H1 (cell line): Measurements from ENCODE around the gene PPOX. TPM values are rescaled to one million over a fixed set of nuclear protein-coding genes. Genes with fewer than 3 reads are reported as not detected.
A peak's percentile ranks its signal among the peaks of the same experiment; 100 is the strongest.

Source experiments
- CTCF ChIA-PET: fragments of 300-600 bp; sonication (Branson Sonifier 250); formaldehyde crosslinking; loops from one replicate; lab custom pipeline; 2021; ENCODE audit not compliant: partially characterized antibody; lab: Charles Lee
- POLR2A ChIA-PET: fragments of 300-600 bp; sonication (Branson Sonifier 250); formaldehyde crosslinking; loops from one replicate; lab custom pipeline; 2021; ENCODE audit warnings: inconsistent platforms; ENCODE audit not compliant: partially characterized antibody; lab: Charles Lee
- DNase-seq, 2 experiments: peaks; one replicate each; pipeline versions ENCODE4 v3.0.0 to v3.0.0-alpha.2; 2010 to 2022; ENCODE audit warnings: low spot score in 2 of 2, low read depth in 1 of 2, mixed read lengths in 1 of 2
- FAIRE-seq: peaks from 2 replicates; lab custom pipeline; 2011; peaks lifted over from hg19 to GRCh38; lab: Jason Lieb, UNC
- H2AFZ ChIP-seq: 2 replicates; pipeline ENCODE4 v1.8.1; 2012; ENCODE audit warnings: low read length, inconsistent platforms
- H2AK5ac ChIP-seq: 2 replicates; pipeline ENCODE4 v1.6.1; 2013; ENCODE audit warnings: low read depth, low read length
- H2BK120ac ChIP-seq: replicated peaks from 2 replicates; pipeline ENCODE3; 2013; ENCODE audit warnings: low read depth, low read length, inconsistent platforms
- H2BK12ac ChIP-seq: 2 replicates; pipeline ENCODE4 v1.6.1; 2013; ENCODE audit warnings: low read depth, low read length
- H2BK15ac ChIP-seq: 2 replicates; pipeline ENCODE4 v1.6.1; 2013; ENCODE audit warnings: low read length
- H2BK20ac ChIP-seq: 2 replicates; pipeline ENCODE4 v1.6.1; 2013; ENCODE audit warnings: low read length
- H2BK5ac ChIP-seq: 2 replicates; pipeline ENCODE4 v1.6.1; 2013; ENCODE audit warnings: low read depth, low read length
- H3K14ac ChIP-seq: 2 replicates; pipeline ENCODE4 v1.6.1; 2013; ENCODE audit warnings: inconsistent platforms; ENCODE audit not compliant: insufficient read length
- H3K18ac ChIP-seq: 2 replicates; pipeline ENCODE4 v1.6.1; 2013; ENCODE audit warnings: low read length; ENCODE audit errors: extremely low read depth
- H3K23ac ChIP-seq: 2 replicates; pipeline ENCODE4 v1.6.1; 2013; ENCODE audit warnings: inconsistent platforms; ENCODE audit not compliant: insufficient read length
- H3K23me2 ChIP-seq: 2 replicates; pipeline ENCODE4 v1.6.1; 2013; ENCODE audit warnings: low read depth, low read length
- H3K27ac ChIP-seq: 2 replicates; pipeline ENCODE4 v1.6.1; 2011; ENCODE audit warnings: low read depth, low read length, inconsistent platforms
- H3K27me3 ChIP-seq, 4 experiments: replicated peaks in 1 of 4; 1 replicate in 1 of 4; 2 replicates in 3 of 4; pipeline versions ENCODE4 v1.6.1 to v1.8.1; 2011 to 2013; ENCODE audit warnings: low read length in 3 of 4, mild to moderate bottlenecking in 3 of 4, inconsistent platforms in 2 of 4, mixed read lengths in 2 of 4, moderate library complexity in 1 of 4; ENCODE audit not compliant: control insufficient read depth in 3 of 4, insufficient read depth in 3 of 4; ENCODE audit errors: extremely low read depth in 1 of 4
- H3K36me3 ChIP-seq, 4 experiments: 2 replicates each; pipeline versions ENCODE4 v1.6.1 to v1.8.1; 2011 to 2013; ENCODE audit warnings: mild to moderate bottlenecking in 4 of 4, low read length in 3 of 4, moderate library complexity in 2 of 4, control low read depth in 1 of 4, inconsistent platforms in 1 of 4; ENCODE audit not compliant: insufficient read depth in 4 of 4, control insufficient read depth in 2 of 4
- H3K4ac ChIP-seq: replicated peaks from 2 replicates; pipeline ENCODE3; 2013; ENCODE audit warnings: low read length, low read depth, mixed read lengths, inconsistent platforms; ENCODE audit not compliant: insufficient read length
- H3K4me1 ChIP-seq, 4 experiments: replicated peaks in 1 of 4; 1 replicate in 1 of 4; 2 replicates in 3 of 4; pipeline versions ENCODE4 v1.6.1 to v1.8.1; 2011 to 2013; ENCODE audit warnings: low read length in 3 of 4, inconsistent platforms in 2 of 4, mixed read lengths in 1 of 4; ENCODE audit not compliant: insufficient read depth in 4 of 4, control insufficient read depth in 3 of 4
- H3K4me2 ChIP-seq, 2 experiments: 2 replicates each; pipeline versions ENCODE4 v1.6.1 to v1.8.1; 2011 to 2013; ENCODE audit warnings: low read depth in 2 of 2, low read length in 2 of 2, control low read depth in 1 of 2, inconsistent platforms in 1 of 2, mild to moderate bottlenecking in 1 of 2; ENCODE audit not compliant: insufficient read depth in 1 of 2
- H3K4me3 ChIP-seq, 4 experiments: fragments of 200-600, 300-600 bp in 1 of 4; sonication (generic), shearing (Covaris generic), sonication (Bioruptor Twin) in 1 of 4; 2 replicates each; pipeline versions ENCODE4 v1.5.1 to v1.8.1; 2011 to 2016; ENCODE audit warnings: low read length in 4 of 4, low read depth in 3 of 4, control low read depth in 2 of 4, inconsistent platforms in 2 of 4, mild to moderate bottlenecking in 2 of 4, mixed read lengths in 1 of 4, moderate library complexity in 1 of 4; ENCODE audit not compliant: insufficient read depth in 2 of 4; ENCODE audit errors: extremely low read depth in 1 of 4
- H3K56ac ChIP-seq: replicated peaks from 2 replicates; pipeline ENCODE3; 2013; ENCODE audit warnings: low read depth, mild to moderate bottlenecking, mixed read lengths, low read length, inconsistent platforms; ENCODE audit not compliant: insufficient read length
- H3K79me1 ChIP-seq: 2 replicates; pipeline ENCODE4 v1.6.1; 2013; ENCODE audit warnings: low read depth, low read length, control low read depth
- H3K79me2 ChIP-seq, 2 experiments: 2 replicates each; pipeline versions ENCODE4 v1.6.1 to v1.8.1; 2012 to 2013; ENCODE audit warnings: low read length in 2 of 2, mild to moderate bottlenecking in 2 of 2, inconsistent platforms in 1 of 2; ENCODE audit not compliant: insufficient read depth in 2 of 2, control insufficient read depth in 1 of 2
- H3K9ac ChIP-seq, 4 experiments: replicated peaks in 1 of 4; 1 replicate in 1 of 4; 2 replicates in 3 of 4; pipeline versions ENCODE4 v1.6.1 to v1.8.1; 2011 to 2013; ENCODE audit warnings: low read depth in 3 of 4, low read length in 3 of 4, control low read depth in 2 of 4, mild to moderate bottlenecking in 2 of 4, moderate library complexity in 2 of 4, inconsistent platforms in 1 of 4; ENCODE audit errors: extremely low read depth in 1 of 4
- H3K9me3 ChIP-seq, 2 experiments: 2 replicates each; pipeline versions ENCODE4 v1.6.1 to v1.8.1; 2012 to 2013; ENCODE audit warnings: mild to moderate bottlenecking in 2 of 2, moderate library complexity in 2 of 2, control low read depth in 1 of 2, inconsistent platforms in 1 of 2, low read depth in 1 of 2, low read length in 1 of 2, mixed read lengths in 1 of 2; ENCODE audit not compliant: insufficient read depth in 2 of 2
- H4K20me1 ChIP-seq, 2 experiments: replicated peaks in 1 of 2; 2 replicates each; pipeline versions ENCODE3 to v1.8.1; 2011 to 2013; ENCODE audit warnings: inconsistent platforms in 2 of 2, low read length in 2 of 2, mild to moderate bottlenecking in 1 of 2; ENCODE audit not compliant: insufficient read depth in 2 of 2, control insufficient read depth in 1 of 2
- H4K5ac ChIP-seq: 2 replicates; pipeline ENCODE4 v1.6.1; 2013; ENCODE audit warnings: low read length, low read depth, mixed read lengths, inconsistent platforms; ENCODE audit not compliant: insufficient read length
- H4K8ac ChIP-seq: 2 replicates; pipeline ENCODE4 v1.8.0; 2013; ENCODE audit warnings: mild to moderate bottlenecking, moderate library complexity, low read length, inconsistent platforms; ENCODE audit not compliant: insufficient read depth; ENCODE audit errors: extremely low read depth
- H4K91ac ChIP-seq: replicated peaks from 2 replicates; pipeline ENCODE3; 2013; ENCODE audit warnings: low read length, mixed read lengths, inconsistent platforms; ENCODE audit not compliant: insufficient read length
- BRCA1 ChIP-seq: IDR thresholded peaks from 2 replicates; pipeline ENCODE4 v1.6.1; 2012; ENCODE audit warnings: low read depth, low read length, improper control_type of control experiment
- CHD1 ChIP-seq: IDR thresholded peaks from 2 replicates; pipeline ENCODE4 v1.6.1; 2012; ENCODE audit warnings: low read depth, low read length, improper control_type of control experiment
- EP300 ChIP-seq, 2 experiments: IDR thresholded peaks; 1 replicate in 1 of 2; 2 replicates in 1 of 2; pipeline ENCODE4 v1.6.1; 2011 to 2012; ENCODE audit warnings: low read depth in 2 of 2, low read length in 2 of 2, mild to moderate bottlenecking in 2 of 2, borderline replicate concordance in 1 of 2, inconsistent platforms in 1 of 2, moderate library complexity in 1 of 2
- KDM1A ChIP-seq: fragments of 200-600, 300-600 bp; sonication (generic); IDR thresholded peaks from 2 replicates; pipeline ENCODE4 v1.7.1; 2016; ENCODE audit warnings: mild to moderate bottlenecking, low read length, borderline replicate concordance
- NANOG ChIP-seq: IDR thresholded peaks from 2 replicates; pipeline ENCODE4 v1.6.1; 2011; ENCODE audit warnings: low read length, low read depth, mild to moderate bottlenecking, inconsistent platforms; ENCODE audit not compliant: insufficient read depth, poor library complexity, severe bottlenecking
- POLR2A ChIP-seq, 2 experiments: IDR thresholded peaks; 1 replicate in 1 of 2; 2 replicates in 1 of 2; pipeline ENCODE4 v1.6.1; 2011; ENCODE audit warnings: low read depth in 2 of 2, low read length in 2 of 2, mild to moderate bottlenecking in 2 of 2; ENCODE audit errors: control extremely low read depth in 1 of 2
- RNF2 ChIP-seq: fragments of 200-900, 300-1000 bp; sonication (generic); IDR thresholded peaks from 2 replicates; pipeline ENCODE4 v1.7.1; 2016; ENCODE audit warnings: borderline replicate concordance, low read depth, mild to moderate bottlenecking, antibody characterized with exemption, low read length; ENCODE audit not compliant: poor library complexity, severe bottlenecking; ENCODE audit errors: missing control alignments
- SP1 ChIP-seq: IDR thresholded peaks from 2 replicates; pipeline ENCODE4 v1.6.1; 2011; ENCODE audit warnings: low read depth, low read length
- TAF7 ChIP-seq: optimal IDR thresholded peaks from 2 replicates; pipeline ENCODE3; 2011; ENCODE audit warnings: low read depth, mild to moderate bottlenecking, inconsistent platforms, low read length, moderate library complexity, borderline replicate concordance
- WGBS, 2 experiments: shearing (Covaris generic) in 1 of 2; methylation state at CpG; one replicate each; pipeline versions ENCODE4 v1.1.6 to v1.1.7; 2013 to 2015; ENCODE audit warnings: low lambda C conversion rate in 2 of 2, mixed read lengths in 2 of 2, inconsistent platforms in 1 of 2, low coverage in 1 of 2, missing lambda C conversion rate in 1 of 2; ENCODE audit not compliant: insufficient replicate concordance in 2 of 2, insufficient coverage in 1 of 2, insufficient read length in 1 of 2; ENCODE audit errors: extremely low coverage in 1 of 2, missing lambda C conversion rate in 1 of 2; 5-methylcytosine and 5-hydroxymethylcytosine counted together
- polyA plus RNA-seq, 7 experiments: library from polyadenylated mRNA; depleted of rRNA in 3 of 7; stranded (reverse) in 5 of 7; unstranded in 2 of 7; fragments of >200 nt in 5 of 7; fragments of 200-250 nt in 2 of 7; gene quantifications; 1 replicate in 5 of 7; 2 replicates in 1 of 7; 4 replicates in 1 of 7; pipeline versions ENCODE4 v1.2.1 to v1.2.3, GENCODE V29; 2011 to 2013; ENCODE audit warnings: missing spikeins in 2 of 7, mixed read lengths in 2 of 7
- total RNA-seq: library from RNA; stranded (reverse); fragmentation: NEBNext Ultra II Directional; extraction: Animal tissue kit (Norgen Biotek cat#: 25700); gene quantifications from 2 replicates; pipeline ENCODE4 v1.2.1, GENCODE V29; 2021
- TF ChIP-seq, protein P1 (sequence below): IDR thresholded peaks from 2 replicates; pipeline ENCODE4 v1.6.1; 2011; ENCODE audit warnings: low read depth, mild to moderate bottlenecking, low read length; ENCODE audit not compliant: insufficient read depth

PPOX gene
- total and polyA plus RNA-seq, 2 of the 8 experiments (the other 6 are each of a cell fraction or from before 2014, with no cell fraction given): 39.4 to 40.4 TPM

DNA sequence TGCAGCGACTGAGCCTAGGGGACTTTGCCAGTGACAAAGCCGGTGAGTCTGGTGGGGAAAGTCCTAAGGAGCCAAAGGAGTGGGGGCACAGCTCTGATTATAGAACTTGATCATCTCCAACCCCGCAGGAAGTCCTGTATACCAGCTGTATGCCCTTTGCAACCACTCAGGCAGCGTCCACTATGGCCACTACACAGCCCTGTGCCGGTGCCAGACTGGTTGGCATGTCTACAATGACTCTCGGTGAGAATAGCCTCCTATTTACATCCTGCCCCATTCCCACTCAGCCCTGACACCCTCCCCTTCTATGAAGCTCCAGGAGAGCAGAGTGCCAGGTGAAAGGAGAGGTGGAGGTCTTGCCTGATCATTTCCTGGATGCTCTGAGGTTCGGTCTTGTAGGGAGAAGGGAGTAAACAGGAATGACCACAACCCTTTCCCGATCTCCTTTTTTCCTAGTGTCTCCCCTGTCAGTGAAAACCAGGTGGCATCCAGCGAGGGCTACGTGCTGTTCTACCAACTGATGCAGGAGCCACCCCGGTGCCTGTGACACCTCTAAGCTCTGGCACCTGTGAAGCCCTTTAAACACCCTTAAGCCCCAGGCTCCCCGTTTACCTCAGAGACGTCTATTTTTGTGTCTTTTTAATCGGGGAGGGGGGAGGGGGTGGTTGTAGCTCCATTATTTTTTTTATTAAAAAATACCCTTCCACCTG is 1.2 kb upstream of the PPOX start:
- peaks cover 11% of the 10 kb centered on the region; the same call in 1 of the 2 replicates for H3K23me2 ChIP-seq
- no peak overlapping the region for H3K27ac ChIP-seq
- H3K4me3 ChIP-seq: peak overlapping the region; percentile 64 to 87 (median 82); a peak in 5 of 8 replicates
- no peaks in the 10 kb centered on the region for H4K20me1 ChIP-seq
- no peak overlapping the region for H2BK120ac ChIP-seq
- H3K27me3 ChIP-seq: no peaks in the 10 kb centered on the region
- 71% methylated on average over 14 of the region's 14 CpGs; no CpG with 5 or more reads in 1 of the 2 experiments for WGBS, 2 experiments
- no peak overlapping the region for H2AFZ ChIP-seq
- no peak overlapping the region for H2AK5ac ChIP-seq
- no peak overlapping the region for H3K56ac ChIP-seq
- H3K4me2 ChIP-seq: peak overlapping the region; percentile 66 to 92
- no peak overlapping the region; the same call in 1 of the 2 replicates for H4K8ac ChIP-seq
- H2BK15ac ChIP-seq: no peak overlapping the region
- no peak overlapping the region for H3K9ac ChIP-seq
- H3K23ac ChIP-seq: no peak overlapping the region
- no peak overlapping the region for H3K4ac ChIP-seq
- H3K4me1 ChIP-seq: peaks cover 0 to 11% (median 8%) of the 10 kb centered on the region in 4 experiments; a peak in 4 of 7 replicates
- FAIRE-seq (no peak), DNase-seq (no peak)
- POLR2A ChIA-PET: interaction anchor here (0.6 to 4.7 kb wide), 6 partner anchors 11 to 127 kb away, joined by 3 to 51 read pairs (median 19); partner anchors contain the start of genes B4GALT3, DEDD, NDUFS2 and UFC1
- no peak overlapping the region for H2BK20ac ChIP-seq
- H3K18ac ChIP-seq: no peak overlapping the region
- H3K79me2 ChIP-seq: no peaks in the 10 kb centered on the region; a peak in 1 of 4 replicates
- H3K9me3 ChIP-seq: no peaks in the 10 kb centered on the region
- H3K14ac ChIP-seq: no peak overlapping the region
- peaks cover 0 to 9% (median 4%) of the 10 kb centered on the region in 4 experiments; a peak in 3 of 8 replicates for H3K36me3 ChIP-seq
- no peak overlapping the region for H4K5ac ChIP-seq
- H2BK5ac ChIP-seq: no peak overlapping the region; the same call in 1 of the 2 replicates
- CTCF ChIA-PET: interaction anchor here (0.6 to 5.3 kb wide), 23 partner anchors 10 to 555 kb away, joined by 3 to 32 read pairs (median 4); partner anchors contain the start of genes ADAMTS4, B4GALT3, DEDD and KLHDC9
- no peak overlapping the region for H2BK12ac ChIP-seq
- no peaks in the 10 kb centered on the region; the same call in 1 of the 2 replicates for H3K79me1 ChIP-seq
- no peak overlapping the region for H4K91ac ChIP-seq
- TF ChIP-seq BRCA1 (no peak), NANOG (no peak), POLR2A (IDR thresholded peaks at IDR 0.05; ENCODE audit: control extremely low read depth in 1 of 2, low read depth in 2 of 2, low read length in 2 of 2) (no peak), RNF2 (no peak), KDM1A (no peak), TAF7 (no peak), SP1 (no peak), CHD1 (no peak), EP300 (IDR thresholded peaks at IDR 0.05; ENCODE audit: borderline replicate concordance in 1 of 2, low read depth in 2 of 2, low read length in 2 of 2) (no peak)
- TF ChIP-seq, protein P1, sequence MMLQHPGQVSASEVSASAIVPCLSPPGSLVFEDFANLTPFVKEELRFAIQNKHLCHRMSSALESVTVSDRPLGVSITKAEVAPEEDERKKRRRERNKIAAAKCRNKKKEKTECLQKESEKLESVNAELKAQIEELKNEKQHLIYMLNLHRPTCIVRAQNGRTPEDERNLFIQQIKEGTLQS: no peak
